Neural progenitor cell (in vitro differentiated cells): ENCODE data around the gene WNT8A.

Experiments
- EZH2 ChIP-seq: fragments of 200-600 bp; sonication (generic); IDR thresholded peaks from 2 replicates; pipeline ENCODE4 v1.6.1; 2017; ENCODE audit warnings: antibody characterized with exemption, mild to moderate bottlenecking, moderate library complexity
- TF ChIP-seq, protein P1 (sequence below): fragments of 200-600 bp; sonication (generic); IDR thresholded peaks from 2 replicates; pipeline ENCODE4 v1.5.1; 2017; ENCODE audit warnings: antibody characterized with exemption, mild to moderate bottlenecking

DNA sequence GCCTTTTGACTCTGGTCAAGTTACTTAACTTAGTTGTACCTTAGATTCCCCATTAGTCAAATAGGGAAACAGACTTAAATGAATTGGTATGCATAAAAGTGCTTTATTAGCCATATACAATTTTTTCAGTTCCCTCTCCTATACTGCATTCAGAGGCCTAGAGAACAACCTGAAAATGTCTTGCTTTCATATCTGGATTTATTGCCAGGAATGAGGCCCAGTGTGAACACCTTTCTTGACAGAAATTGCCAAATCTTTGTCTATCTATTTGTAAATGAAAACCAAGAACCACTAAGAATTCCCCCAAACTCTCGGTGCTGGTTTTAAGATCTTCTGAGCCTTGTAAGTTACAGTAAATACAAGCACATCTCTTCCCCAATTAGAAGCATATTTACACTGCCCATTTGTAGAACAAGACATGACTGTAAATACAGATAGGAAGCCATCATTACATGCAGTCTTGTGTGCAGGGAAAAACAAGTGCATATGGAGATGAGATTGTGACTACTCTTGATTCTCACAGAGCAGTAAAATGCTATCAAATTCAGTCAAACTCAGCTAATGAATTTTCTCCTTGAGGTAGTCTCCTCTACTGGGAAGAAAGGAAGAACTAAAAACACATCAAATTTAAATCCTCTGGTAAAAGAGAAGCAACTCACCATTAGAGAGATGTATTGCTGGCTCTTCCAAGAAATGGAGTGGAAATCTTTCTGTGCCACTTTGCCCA is 45.8 kb upstream of the WNT8A start:
- TF ChIP-seq, protein P1, sequence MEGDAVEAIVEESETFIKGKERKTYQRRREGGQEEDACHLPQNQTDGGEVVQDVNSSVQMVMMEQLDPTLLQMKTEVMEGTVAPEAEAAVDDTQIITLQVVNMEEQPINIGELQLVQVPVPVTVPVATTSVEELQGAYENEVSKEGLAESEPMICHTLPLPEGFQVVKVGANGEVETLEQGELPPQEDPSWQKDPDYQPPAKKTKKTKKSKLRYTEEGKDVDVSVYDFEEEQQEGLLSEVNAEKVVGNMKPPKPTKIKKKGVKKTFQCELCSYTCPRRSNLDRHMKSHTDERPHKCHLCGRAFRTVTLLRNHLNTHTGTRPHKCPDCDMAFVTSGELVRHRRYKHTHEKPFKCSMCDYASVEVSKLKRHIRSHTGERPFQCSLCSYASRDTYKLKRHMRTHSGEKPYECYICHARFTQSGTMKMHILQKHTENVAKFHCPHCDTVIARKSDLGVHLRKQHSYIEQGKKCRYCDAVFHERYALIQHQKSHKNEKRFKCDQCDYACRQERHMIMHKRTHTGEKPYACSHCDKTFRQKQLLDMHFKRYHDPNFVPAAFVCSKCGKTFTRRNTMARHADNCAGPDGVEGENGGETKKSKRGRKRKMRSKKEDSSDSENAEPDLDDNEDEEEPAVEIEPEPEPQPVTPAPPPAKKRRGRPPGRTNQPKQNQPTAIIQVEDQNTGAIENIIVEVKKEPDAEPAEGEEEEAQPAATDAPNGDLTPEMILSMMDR, result no peak
- TF ChIP-seq EZH2, result no peak
